Measurements from ENCODE around the gene SLC25A13.

The SLC25A13 gene

GRCh38 chr7:96075510-96076349 is 246.2 kb downstream of the SLC25A13 start:
- peak; percentile 90 for TF ChIP-seq CTCF (IDR thresholded peaks at IDR 0.05)

GRCh38 chr7:96074871-96075270 is 247.0 kb downstream of the SLC25A13 start:
- no peak for TF ChIP-seq CTCF (IDR thresholded peaks at IDR 0.05)

Measured in LNCAP (cell line).